GM12873 (cell line): Measurements from ENCODE around the gene H3-3A.

ENCODE experiments used
- CTCF ChIP-seq: IDR thresholded peaks from 2 replicates; pipeline ENCODE4 v1.5.1; 2012; ENCODE audit warnings: low read depth, mild to moderate bottlenecking, moderate library complexity, low read length, control low read depth; ENCODE audit not compliant: insufficient read depth; ENCODE audit errors: missing control alignments

H3-3A gene

GRCh38 chr1:226108935-226109828 is 46.7 kb downstream of the H3-3A start:
- TF ChIP-seq CTCF: peak; percentile 11

GRCh38 chr1:226109829-226110248 is 47.3 kb downstream of the H3-3A start:
- no peak for TF ChIP-seq CTCF

- no peak for TF ChIP-seq CTCF
Measured at GRCh38 chr1:226110249-226111097, 48.0 kb downstream of the H3-3A start.

GRCh38 chr1:226111098-226111882 is 48.8 kb downstream of the H3-3A start:
- no peak for TF ChIP-seq CTCF

- no peak for TF ChIP-seq CTCF
Measured at GRCh38 chr1:226111883-226112261, 49.4 kb downstream of the H3-3A start.

- TF ChIP-seq CTCF: no peak
Measured at GRCh38 chr1:226112626-226113025, 50.1 kb downstream of the H3-3A start.
